KMS-11 (cell line): ENCODE measurements around the gene ELFN1.
A peak's percentile ranks its signal among the peaks of the same experiment; 100 is the strongest.

Experiments used
- H2AFZ ChIP-seq: fragments of 200-600 bp; sonication (generic); 2 replicates; pipeline ENCODE4 v1.6.1; 2016; ENCODE audit warnings: antibody characterized with exemption, mixed run types, low read depth
- H3K27ac ChIP-seq: fragments of 200-600 bp; sonication (generic); 2 replicates; pipeline ENCODE4 v1.6.1; 2016; ENCODE audit warnings: mild to moderate bottlenecking, mixed run types
- H3K27me3 ChIP-seq: fragments of 200-600 bp; sonication (generic); 2 replicates; pipeline ENCODE4 v1.6.1; 2017; ENCODE audit warnings: mild to moderate bottlenecking, low read depth, mixed run types, moderate library complexity; ENCODE audit not compliant: insufficient read depth
- H3K36me3 ChIP-seq: fragments of 200-600 bp; sonication (generic); 2 replicates; pipeline ENCODE4 v1.6.1; 2017; ENCODE audit warnings: mild to moderate bottlenecking, mixed run types; ENCODE audit not compliant: insufficient read depth
- H3K4me1 ChIP-seq: fragments of 200-600 bp; sonication (generic); 2 replicates; pipeline ENCODE4 v1.6.1; 2016; ENCODE audit warnings: mild to moderate bottlenecking, low read depth, mixed run types; ENCODE audit not compliant: poor library complexity, severe bottlenecking
- H3K4me2 ChIP-seq: fragments of 200-600 bp; sonication (generic); 2 replicates; pipeline ENCODE4 v1.7.0; 2016; ENCODE audit warnings: mild to moderate bottlenecking, mixed run types
- H3K4me3 ChIP-seq: fragments of 200-600 bp; sonication (generic); IDR thresholded peaks from 2 replicates; pipeline ENCODE4 v1.6.1; 2017; ENCODE audit warnings: low read depth, low read length, mixed read lengths; ENCODE audit not compliant: insufficient read depth
- H3K79me2 ChIP-seq: fragments of 200-600 bp; sonication (generic); 2 replicates; pipeline ENCODE4 v1.6.1; 2016; ENCODE audit warnings: low read depth, mixed run types; ENCODE audit not compliant: insufficient read depth
- H3K9ac ChIP-seq: fragments of 200-600 bp; sonication (generic); 2 replicates; pipeline ENCODE4 v1.6.1; 2016; ENCODE audit warnings: mild to moderate bottlenecking, mixed run types
- H4K20me1 ChIP-seq: fragments of 200-600 bp; sonication (generic); 2 replicates; pipeline ENCODE4 v1.6.1; 2016; ENCODE audit warnings: mild to moderate bottlenecking, mixed run types; ENCODE audit not compliant: insufficient read depth
- CTCF ChIP-seq: fragments of 200-600 bp; sonication (generic); conservative IDR thresholded peaks from 2 replicates; pipeline ENCODE4 v1.6.1; 2017; ENCODE audit warnings: low read depth, mild to moderate bottlenecking, antibody characterized with exemption, low read length, moderate library complexity, mixed read lengths

Gene ELFN1

GRCh38 chr7:1662101-1662500 lies 8.0 kb upstream of the ELFN1 start:
- H3K4me3 ChIP-seq, result no peak overlapping the region
- H3K4me2 ChIP-seq, result no peak overlapping the region
- no peak overlapping the region for H2AFZ ChIP-seq
- H3K9ac ChIP-seq, result no peak overlapping the region
- H3K36me3 ChIP-seq, result no peaks in the 10 kb centered on the region
- H4K20me1 ChIP-seq, result no peaks in the 10 kb centered on the region
- H3K27ac ChIP-seq, result no peak overlapping the region
- TF ChIP-seq CTCF, result no peak
- peaks cover 79% of the 10 kb centered on the region for H3K27me3 ChIP-seq
- H3K4me1 ChIP-seq, result peaks cover 4% of the 10 kb centered on the region
- H3K79me2 ChIP-seq, result no peaks in the 10 kb centered on the region

- H3K4me2 ChIP-seq, result no peak overlapping the region
- no peaks in the 10 kb centered on the region for H4K20me1 ChIP-seq
- no peaks in the 10 kb centered on the region for H3K36me3 ChIP-seq
- TF ChIP-seq CTCF, result no peak
- H3K4me1 ChIP-seq, result peaks cover 4% of the 10 kb centered on the region
- H3K9ac ChIP-seq, result no peak overlapping the region
- H3K4me3 ChIP-seq, result no peak overlapping the region
- peaks cover 76% of the 10 kb centered on the region for H3K27me3 ChIP-seq
- H3K79me2 ChIP-seq, result no peaks in the 10 kb centered on the region
- H2AFZ ChIP-seq, result no peak overlapping the region
- no peak overlapping the region for H3K27ac ChIP-seq
These were observed 7.3 kb upstream of the ELFN1 start for GRCh38 chr7:1662767-1663166.

DNA sequence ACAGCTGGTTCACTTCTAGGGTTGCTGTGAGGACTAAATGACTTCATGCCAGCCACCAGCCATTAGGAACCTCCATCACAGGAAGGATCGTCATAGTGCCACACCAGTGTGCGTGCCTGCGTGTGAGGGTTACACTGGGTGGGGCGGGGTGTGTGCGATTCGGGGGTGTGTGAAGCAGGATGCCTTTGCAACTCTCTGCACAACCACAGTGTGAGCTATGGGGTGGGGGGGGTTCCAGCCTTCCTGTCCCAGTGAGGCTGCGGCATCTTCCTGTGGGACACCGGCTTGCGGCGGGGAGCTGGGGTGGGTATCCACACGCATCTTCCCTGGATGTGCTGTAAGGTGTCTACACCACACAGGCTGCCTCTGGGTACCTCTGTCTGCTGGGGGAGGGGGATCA lies 6.9 kb upstream of the ELFN1 start:
- Histone ChIP-seq H3K4me2 (no peak overlapping the region), H3K27ac (no peak overlapping the region), H3K36me3 (no peaks in the 10 kb centered on the region), H4K20me1 (no peaks in the 10 kb centered on the region), H3K4me1 (peaks cover 4% of the 10 kb centered on the region), H3K9ac (no peak overlapping the region), H3K4me3 (no peak overlapping the region), H3K27me3 (peaks cover 75% of the 10 kb centered on the region), H2AFZ (no peak overlapping the region), H3K79me2 (no peaks in the 10 kb centered on the region)
- TF ChIP-seq CTCF, result no peak

- Histone ChIP-seq H3K27ac (no peak overlapping the region), H4K20me1 (no peaks in the 10 kb centered on the region), H3K4me2 (peak overlapping the region; percentile 39; the same call in 1 of the 2 replicates), H3K4me3 (no peak overlapping the region), H3K79me2 (no peaks in the 10 kb centered on the region), H2AFZ (no peak overlapping the region; the same call in 1 of the 2 replicates), H3K27me3 (peaks cover 76% of the 10 kb centered on the region), H3K4me1 (peaks cover 4% of the 10 kb centered on the region), H3K9ac (no peak overlapping the region), H3K36me3 (no peaks in the 10 kb centered on the region)
- no peak for TF ChIP-seq CTCF
These were observed 6.0 kb upstream of the ELFN1 start for GRCh38 chr7:1663857-1664651.
